ENCODE data around the gene KIF1B. TPM values are rescaled to one million over a fixed set of nuclear protein-coding genes. Genes with fewer than 3 reads are reported as not detected.

KIF1B gene
- total RNA-seq, 1 experiment from 2014 or later = 22.7 TPM

DNA sequence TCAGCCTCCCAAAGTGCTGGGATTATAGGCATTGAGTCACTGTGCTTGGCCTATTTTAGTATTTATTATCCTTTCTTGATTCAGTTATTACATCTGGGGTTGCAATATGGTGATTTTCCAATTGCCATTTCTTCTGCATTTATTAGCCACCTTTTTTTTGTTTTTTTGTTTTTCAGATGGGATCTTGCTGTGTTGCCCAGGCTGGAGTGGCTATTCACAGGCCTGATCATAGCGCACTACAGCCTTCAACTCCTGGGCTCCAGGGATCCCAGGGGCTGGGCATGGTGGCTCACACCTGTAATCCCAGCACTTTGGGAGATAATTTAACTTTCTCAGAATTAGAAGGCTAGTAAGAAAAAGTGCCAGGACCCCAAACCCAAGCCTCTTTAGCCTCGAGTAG is 106.4 kb downstream of the KIF1B start:
- intact Hi-C loops (cut with micrococcal nuclease; ENCODE audit: unreplicated experiment) = no loop called here
- ChIA-PET POLR2A (ENCODE audit: unreplicated experiment) (no interaction called here), CTCF (no interaction called here)
- H3K9me3 ChIP-seq (ENCODE audit: insufficient read depth, low read depth) = no peaks in the 10 kb centered on the region
- no peaks in the 10 kb centered on the region; the same call in 1 of the 2 replicates for H3K4me1 ChIP-seq (replicated peaks; ENCODE audit: insufficient read depth)
- H3K79me2 ChIP-seq (ENCODE audit: low read depth) = no peaks in the 10 kb centered on the region
- no peak overlapping the region for H2AFZ ChIP-seq
- H4K20me1 ChIP-seq (ENCODE audit: insufficient read depth) = no peaks in the 10 kb centered on the region
- no peaks in the 10 kb centered on the region for H3K27me3 ChIP-seq (ENCODE audit: insufficient read depth, low read depth)
- no peaks in the 10 kb centered on the region for H3K9me2 ChIP-seq (ENCODE audit: insufficient read depth)
- H3F3A ChIP-seq (ENCODE audit: insufficient read depth, low read depth) = no peaks in the 10 kb centered on the region
- no peak overlapping the region for H3K4me2 ChIP-seq
- no peak for DNase-seq
- no TSS peak for BruUV-seq (replicated peaks)
- no peaks in the 10 kb centered on the region for H3K36me3 ChIP-seq (ENCODE audit: low read depth)
- H3K4me3 ChIP-seq = no peak overlapping the region
- TF ChIP-seq CTCF (conservative IDR thresholded peaks at IDR 0.05) (no peak), EZH2 (IDR thresholded peaks at IDR 0.05; ENCODE audit: low read depth) (no peak)
- H3K27ac ChIP-seq = no peak overlapping the region

DNA sequence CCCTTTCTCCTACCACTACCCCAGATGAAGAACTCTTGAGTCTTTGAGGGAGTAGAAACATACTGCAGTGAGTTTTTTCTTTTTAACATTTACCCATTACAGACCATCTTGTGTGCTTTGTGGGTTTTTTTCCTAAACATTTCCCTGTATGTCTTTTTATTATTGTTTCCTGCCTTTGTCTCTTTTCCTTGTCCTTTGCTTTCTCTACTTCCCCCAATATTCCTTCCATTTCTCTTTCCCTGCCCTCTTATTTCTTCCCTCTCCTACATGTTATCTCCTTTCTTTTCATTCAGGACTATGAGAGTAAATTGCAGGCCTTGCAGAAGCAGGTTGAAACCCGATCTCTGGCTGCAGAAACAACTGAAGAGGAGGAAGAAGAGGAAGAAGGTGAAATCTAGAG is 109.4 kb downstream of the KIF1B start:
- POLR2A ChIA-PET (ENCODE audit: unreplicated experiment) = no interaction called here
- H3K4me2 ChIP-seq = no peak overlapping the region
- H3K36me3 ChIP-seq (ENCODE audit: low read depth) = no peaks in the 10 kb centered on the region

GRCh38 chr1:10320336-10320735 is 110.0 kb downstream of the KIF1B start:
- intact Hi-C loops (cut with micrococcal nuclease; ENCODE audit: unreplicated experiment) = no loop called here
- Histone ChIP-seq H3F3A (ENCODE audit: insufficient read depth, low read depth) (no peaks in the 10 kb centered on the region), H3K27ac (no peak overlapping the region), H3K4me3 (no peak overlapping the region), H3K4me1 (replicated peaks; ENCODE audit: insufficient read depth) (no peaks in the 10 kb centered on the region; the same call in 1 of the 2 replicates), H2AFZ (no peak overlapping the region), H3K9me2 (ENCODE audit: insufficient read depth) (no peaks in the 10 kb centered on the region), H3K36me3 (ENCODE audit: low read depth) (no peaks in the 10 kb centered on the region), H3K9me3 (ENCODE audit: insufficient read depth, low read depth) (no peaks in the 10 kb centered on the region), H3K27me3 (ENCODE audit: insufficient read depth, low read depth) (no peaks in the 10 kb centered on the region), H3K79me2 (ENCODE audit: low read depth) (no peaks in the 10 kb centered on the region), H3K4me2 (no peak overlapping the region), H4K20me1 (ENCODE audit: insufficient read depth) (no peaks in the 10 kb centered on the region)
- no TSS peak for BruUV-seq (replicated peaks)
- POLR2A ChIA-PET (ENCODE audit: unreplicated experiment) = no interaction called here
- TF ChIP-seq CTCF (conservative IDR thresholded peaks at IDR 0.05) = no peak
- TF ChIP-seq EZH2 (IDR thresholded peaks at IDR 0.05; ENCODE audit: low read depth) = no peak
- CTCF ChIA-PET = no interaction called here
- DNase-seq = no peak

More for the DNA sequence above, 109.4 kb downstream of the KIF1B start:
- Histone ChIP-seq H3K4me3 (no peak overlapping the region), H3K27me3 (ENCODE audit: insufficient read depth, low read depth) (no peaks in the 10 kb centered on the region), H3K27ac (no peak overlapping the region), H4K20me1 (ENCODE audit: insufficient read depth) (no peaks in the 10 kb centered on the region), H3K4me1 (replicated peaks; ENCODE audit: insufficient read depth) (no peaks in the 10 kb centered on the region; the same call in 1 of the 2 replicates), H2AFZ (no peak overlapping the region), H3K9me3 (ENCODE audit: insufficient read depth, low read depth) (no peaks in the 10 kb centered on the region), H3K79me2 (ENCODE audit: low read depth) (no peaks in the 10 kb centered on the region), H3F3A (ENCODE audit: insufficient read depth, low read depth) (no peaks in the 10 kb centered on the region), H3K9me2 (ENCODE audit: insufficient read depth) (no peaks in the 10 kb centered on the region)
- intact Hi-C loops (cut with micrococcal nuclease; ENCODE audit: unreplicated experiment) = no loop called here
- no peak for DNase-seq
- CTCF ChIA-PET = no interaction called here
- no TSS peak for BruUV-seq (replicated peaks)
- no peak for TF ChIP-seq EZH2 (IDR thresholded peaks at IDR 0.05; ENCODE audit: low read depth)
- TF ChIP-seq CTCF (conservative IDR thresholded peaks at IDR 0.05) = no peak
